Smooth muscle cell (in vitro differentiated cells): ENCODE results near the gene SOX5. TPM values are rescaled to one million over a fixed set of nuclear protein-coding genes. Genes with fewer than 3 reads are reported as not detected.
"Not testable (repeated sequence)": the region's sequence is repeated elsewhere in the genome, so short reads cannot be mapped to it uniquely, and the experiment has no call there.

Experiments
- DNase-seq: peaks from one replicate; lab custom pipeline; 2025; ENCODE audit not compliant: unreplicated experiment; lab: John Stamatoyannopoulos, UW
- H2AFZ ChIP-seq: fragments of 200-600 bp; sonication (generic); 2 replicates; pipeline ENCODE4 v1.6.0; 2016; ENCODE audit warnings: antibody characterized with exemption, low read depth, mild to moderate bottlenecking
- H3F3A ChIP-seq: fragments of 200-600 bp; sonication (generic); 2 replicates; pipeline ENCODE4 v1.6.0; 2017; ENCODE audit warnings: antibody characterized with exemption, low read depth
- H3K27ac ChIP-seq: fragments of 200-600 bp; sonication (generic); 2 replicates; pipeline ENCODE4 v1.5.1; 2016; ENCODE audit warnings: low read depth, mild to moderate bottlenecking
- H3K27me3 ChIP-seq: fragments of 200-600 bp; sonication (generic); 2 replicates; pipeline ENCODE4 v1.6.1; 2016; ENCODE audit warnings: low read depth, mild to moderate bottlenecking
- H3K36me3 ChIP-seq: fragments of 200-600 bp; sonication (generic); 2 replicates; pipeline ENCODE4 v1.5.1; 2016; ENCODE audit warnings: low read depth
- H3K4me1 ChIP-seq: fragments of 200-600 bp; sonication (generic); 2 replicates; pipeline ENCODE4 v1.5.1; 2016; ENCODE audit warnings: low read depth
- H3K4me2 ChIP-seq: fragments of 200-600 bp; sonication (generic); 2 replicates; pipeline ENCODE4 v1.6.0; 2016; ENCODE audit warnings: mild to moderate bottlenecking
- H3K4me3 ChIP-seq: fragments of 200-600 bp; sonication (generic); 2 replicates; pipeline ENCODE4 v1.5.1; 2016; ENCODE audit warnings: mild to moderate bottlenecking
- H3K79me2 ChIP-seq: fragments of 200-600 bp; sonication (generic); 2 replicates; pipeline ENCODE4 v1.6.0; 2016; ENCODE audit warnings: low read depth, mild to moderate bottlenecking
- H3K9ac ChIP-seq: fragments of 200-600 bp; sonication (generic); 2 replicates; pipeline ENCODE4 v1.6.0; 2016; ENCODE audit warnings: low read depth
- H3K9me3 ChIP-seq: fragments of 200-600 bp; sonication (generic); replicated peaks from 2 replicates; pipeline ENCODE4 v1.5.1; 2016; ENCODE audit warnings: low read depth
- H4K20me1 ChIP-seq: fragments of 200-600 bp; sonication (generic); 2 replicates; pipeline ENCODE4 v1.6.0; 2016; ENCODE audit warnings: low read depth
- WGBS: methylation state at CpG from one replicate; pipeline ENCODE4 v1.1.7; 2016; ENCODE audit warnings: low lambda C conversion rate; 5-methylcytosine and 5-hydroxymethylcytosine counted together
- polyA plus RNA-seq: library from polyadenylated mRNA; unstranded; fragments of >200 nt; fragmentation: Nextera tagmentation; extraction: Ambion mirVana; gene quantifications from 2 replicates; pipeline ENCODE4 v1.2.1, GENCODE V29; 2016
- total RNA-seq: library from RNA; depleted of rRNA; stranded (reverse); fragments of >200 nt; gene quantifications from 2 replicates; pipeline ENCODE4 v1.2.3, GENCODE V29; 2014
- TF ChIP-seq, protein P1 (sequence below): fragments of 200-600 bp; sonication (generic); IDR thresholded peaks from 2 replicates; pipeline ENCODE4 v1.5.1; 2017; ENCODE audit warnings: borderline replicate concordance, mild to moderate bottlenecking, antibody characterized with exemption; ENCODE audit not compliant: insufficient read depth, poor library complexity, severe bottlenecking

SOX5 gene
- total and polyA plus RNA-seq, 2 experiments from 2014 or later: 22.3 to 47.8 TPM

GRCh38 chr12:23502259-23502658 is 447.2 kb downstream of the SOX5 start:
- no peaks in the 10 kb centered on the region for H3K4me1 ChIP-seq
- no peak overlapping the region for H3K27ac ChIP-seq
- no peak for DNase-seq
- H3F3A ChIP-seq: no peaks in the 10 kb centered on the region
- H3K9ac ChIP-seq: no peak overlapping the region
- no peak overlapping the region for H3K4me2 ChIP-seq
- H3K79me2 ChIP-seq: no peaks in the 10 kb centered on the region
- 90% methylated on average over 3 of the region's 3 CpGs for WGBS
- H2AFZ ChIP-seq: no peak overlapping the region
- no peaks in the 10 kb centered on the region for H3K9me3 ChIP-seq
- H3K4me3 ChIP-seq: no peak overlapping the region
- no peaks in the 10 kb centered on the region for H3K27me3 ChIP-seq
- no peaks in the 10 kb centered on the region for H3K36me3 ChIP-seq
- no peaks in the 10 kb centered on the region for H4K20me1 ChIP-seq
- TF ChIP-seq, protein P1, sequence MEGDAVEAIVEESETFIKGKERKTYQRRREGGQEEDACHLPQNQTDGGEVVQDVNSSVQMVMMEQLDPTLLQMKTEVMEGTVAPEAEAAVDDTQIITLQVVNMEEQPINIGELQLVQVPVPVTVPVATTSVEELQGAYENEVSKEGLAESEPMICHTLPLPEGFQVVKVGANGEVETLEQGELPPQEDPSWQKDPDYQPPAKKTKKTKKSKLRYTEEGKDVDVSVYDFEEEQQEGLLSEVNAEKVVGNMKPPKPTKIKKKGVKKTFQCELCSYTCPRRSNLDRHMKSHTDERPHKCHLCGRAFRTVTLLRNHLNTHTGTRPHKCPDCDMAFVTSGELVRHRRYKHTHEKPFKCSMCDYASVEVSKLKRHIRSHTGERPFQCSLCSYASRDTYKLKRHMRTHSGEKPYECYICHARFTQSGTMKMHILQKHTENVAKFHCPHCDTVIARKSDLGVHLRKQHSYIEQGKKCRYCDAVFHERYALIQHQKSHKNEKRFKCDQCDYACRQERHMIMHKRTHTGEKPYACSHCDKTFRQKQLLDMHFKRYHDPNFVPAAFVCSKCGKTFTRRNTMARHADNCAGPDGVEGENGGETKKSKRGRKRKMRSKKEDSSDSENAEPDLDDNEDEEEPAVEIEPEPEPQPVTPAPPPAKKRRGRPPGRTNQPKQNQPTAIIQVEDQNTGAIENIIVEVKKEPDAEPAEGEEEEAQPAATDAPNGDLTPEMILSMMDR: no peak

DNA sequence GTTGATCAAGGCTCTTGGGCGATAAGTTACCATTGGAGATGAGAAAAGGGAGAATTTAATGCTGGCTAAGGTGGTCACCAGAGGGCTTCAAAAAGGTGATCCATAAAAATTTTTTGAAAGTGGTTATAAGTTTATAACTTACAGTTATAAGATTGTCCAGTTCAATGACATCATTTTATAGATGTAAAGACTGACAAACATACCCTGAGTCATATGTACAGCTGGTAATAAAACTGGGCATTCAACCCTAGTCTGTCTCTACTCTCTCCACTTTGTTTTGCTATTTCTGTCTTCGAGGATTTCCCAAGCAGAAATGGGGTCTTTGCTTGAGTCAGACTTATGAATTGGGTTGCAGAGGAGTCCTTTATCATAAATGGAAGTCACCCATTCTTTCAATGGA is 454.0 kb downstream of the SOX5 start:
- Histone ChIP-seq H3F3A (no peaks in the 10 kb centered on the region), H4K20me1 (no peaks in the 10 kb centered on the region), H3K9me3 (no peaks in the 10 kb centered on the region), H3K36me3 (no peaks in the 10 kb centered on the region), H3K79me2 (no peaks in the 10 kb centered on the region), H3K27me3 (no peaks in the 10 kb centered on the region), H3K27ac (no peak overlapping the region), H2AFZ (no peak overlapping the region), H3K9ac (no peak overlapping the region), H3K4me2 (no peak overlapping the region), H3K4me3 (no peak overlapping the region), H3K4me1 (no peaks in the 10 kb centered on the region)
- DNase-seq: no peak
- TF ChIP-seq, protein P1: no peak
- 86% methylated on average over 2 of the region's 2 CpGs for WGBS

DNA sequence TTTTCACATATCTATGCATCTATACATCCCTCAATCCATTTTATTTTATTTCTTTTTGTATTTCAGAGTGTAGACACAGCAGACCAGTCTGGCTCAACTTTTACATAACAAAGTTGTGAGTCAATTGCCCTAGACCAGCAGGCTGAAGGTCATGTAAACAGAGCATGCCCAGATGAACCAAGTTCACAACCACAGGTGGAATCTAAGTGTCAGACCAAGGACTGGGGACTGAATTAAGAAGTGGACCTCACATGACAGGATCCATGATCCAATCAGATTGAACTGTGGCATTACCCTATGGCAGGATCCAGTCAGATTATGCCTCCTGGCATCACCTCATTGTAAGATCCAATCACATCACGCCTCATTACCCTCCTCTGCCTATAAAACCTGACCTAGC is 455.8 kb downstream of the SOX5 start:
- Histone ChIP-seq H3K79me2 (no peaks in the 10 kb centered on the region), H4K20me1 (no peaks in the 10 kb centered on the region), H3K27ac (no peak overlapping the region), H3K27me3 (no peaks in the 10 kb centered on the region), H2AFZ (no peak overlapping the region), H3K36me3 (no peaks in the 10 kb centered on the region), H3K4me1 (no peaks in the 10 kb centered on the region), H3K4me2 (no peak overlapping the region), H3K4me3 (no peak overlapping the region), H3F3A (no peaks in the 10 kb centered on the region), H3K9me3 (no peaks in the 10 kb centered on the region), H3K9ac (no peak overlapping the region)
- TF ChIP-seq, protein P1: no peak
- 91% methylated on average over 1 of the region's 1 CpG for WGBS
- DNase-seq: no peak

- not testable (repeated sequence) for H3K36me3 ChIP-seq, H3K4me1 ChIP-seq, H3K27me3 ChIP-seq, H4K20me1 ChIP-seq, DNase-seq, H3K4me2 ChIP-seq, H3F3A ChIP-seq, H2AFZ ChIP-seq, H3K79me2 ChIP-seq, H3K27ac ChIP-seq, H3K9me3 ChIP-seq, H3K9ac ChIP-seq, H3K4me3 ChIP-seq
- WGBS: 94% methylated on average over 3 of the region's 3 CpGs
Observed at GRCh38 chr12:23491029-23491428, 458.4 kb downstream of the SOX5 start.
